ENCODE measurements around the gene DIAPH2.

The DIAPH2 gene

GRCh38 chrX:96978906-96979305 is 294.3 kb downstream of the DIAPH2 start:
- no peak for DNase-seq (ENCODE audit: low spot score)

DNA sequence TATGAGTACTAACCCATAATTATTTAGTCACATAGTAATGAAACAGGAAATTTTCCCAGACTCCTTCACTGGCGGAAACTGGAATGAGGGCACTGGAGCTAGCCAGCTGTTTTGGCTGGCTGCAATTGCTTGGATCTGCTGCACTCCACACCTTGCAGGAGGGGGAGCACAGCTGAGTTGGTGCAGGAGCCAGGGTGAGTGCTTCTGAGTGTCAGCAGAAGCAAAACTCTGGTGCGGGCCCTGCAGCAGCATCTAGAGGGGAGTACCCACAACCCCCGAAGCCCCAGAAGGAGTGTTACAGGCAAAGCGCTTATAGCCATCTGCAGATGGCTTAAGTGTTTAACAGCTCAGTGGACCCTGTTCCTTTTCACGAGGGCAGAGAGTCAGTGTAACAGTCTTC is 295.1 kb downstream of the DIAPH2 start:
- no peak for DNase-seq (ENCODE audit: low spot score)

DNA sequence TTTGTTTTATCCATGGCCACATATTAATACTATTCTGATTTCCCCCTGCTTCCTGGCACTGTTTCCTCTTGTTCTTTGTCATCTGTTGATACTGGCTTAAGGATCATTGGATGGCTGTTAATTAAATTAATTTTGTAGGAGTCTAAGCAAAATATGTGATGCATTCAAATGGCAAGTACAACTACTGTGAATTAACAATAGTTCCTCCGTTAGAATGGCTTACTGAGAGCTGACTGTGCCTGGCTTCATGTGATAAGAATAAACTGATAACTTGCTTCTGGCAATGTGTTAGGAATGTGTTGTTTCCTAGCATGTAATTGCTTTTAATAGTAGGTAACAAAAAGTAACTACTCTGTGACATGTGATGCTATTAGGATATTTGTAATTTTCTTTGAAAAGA is 297.5 kb downstream of the DIAPH2 start:
- no peak for DNase-seq (ENCODE audit: low spot score)

- DNase-seq (ENCODE audit: low spot score): no peak
Observed at GRCh38 chrX:96984538-96984937, 299.9 kb downstream of the DIAPH2 start.

GRCh38 chrX:96985046-96985445 is 300.4 kb downstream of the DIAPH2 start:
- DNase-seq (ENCODE audit: low spot score): no peak

- no peak for DNase-seq (ENCODE audit: low spot score)
Observed at GRCh38 chrX:96987228-96987627, 302.6 kb downstream of the DIAPH2 start.

DNA sequence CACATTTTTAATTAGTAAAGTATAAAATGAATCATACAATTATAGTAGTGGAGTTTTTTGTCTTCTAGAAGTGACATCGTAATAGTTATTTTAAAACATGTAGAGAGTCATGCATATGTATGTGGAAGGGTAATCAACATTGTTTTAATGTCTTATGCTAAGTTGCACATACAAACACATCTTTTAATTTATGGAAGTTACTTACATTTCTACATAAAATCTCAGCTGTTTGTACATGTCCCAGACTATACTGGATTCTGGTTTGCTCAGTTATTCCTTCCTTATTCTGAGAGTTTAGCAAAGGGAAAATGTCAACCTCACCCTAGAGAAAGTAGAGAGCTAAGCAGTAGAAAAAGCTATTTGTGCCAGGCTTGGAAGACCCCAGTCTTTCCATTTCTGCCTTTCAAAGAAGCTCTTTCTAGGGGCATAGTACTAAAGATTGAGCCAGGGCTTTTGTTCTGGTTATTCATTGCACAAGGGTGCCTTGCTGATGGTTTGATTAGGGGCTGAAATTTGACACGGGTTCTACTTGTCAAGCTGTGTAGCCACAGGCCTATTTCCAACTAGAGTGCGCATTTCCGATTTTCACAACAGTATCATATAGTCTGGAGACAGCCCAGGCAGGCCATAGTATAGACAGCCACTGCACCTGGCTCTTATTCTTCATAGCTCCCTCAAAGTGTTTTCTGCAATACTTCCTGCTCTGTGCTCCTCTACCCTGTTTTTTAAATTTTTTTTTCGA is 305.4 kb downstream of the DIAPH2 start:
- DNase-seq (ENCODE audit: low spot score): no peak

- DNase-seq (ENCODE audit: low spot score): no peak
Observed at GRCh38 chrX:96994093-96994492, 309.5 kb downstream of the DIAPH2 start.

- DNase-seq (ENCODE audit: low spot score): no peak
Observed at GRCh38 chrX:96997196-96997595, 312.6 kb downstream of the DIAPH2 start.

- DNase-seq (ENCODE audit: low spot score): no peak
Observed at GRCh38 chrX:97000682-97001368, 316.2 kb downstream of the DIAPH2 start.

GRCh38 chrX:97006167-97006566 is 321.5 kb downstream of the DIAPH2 start:
- no peak for DNase-seq (ENCODE audit: low spot score)

DNA sequence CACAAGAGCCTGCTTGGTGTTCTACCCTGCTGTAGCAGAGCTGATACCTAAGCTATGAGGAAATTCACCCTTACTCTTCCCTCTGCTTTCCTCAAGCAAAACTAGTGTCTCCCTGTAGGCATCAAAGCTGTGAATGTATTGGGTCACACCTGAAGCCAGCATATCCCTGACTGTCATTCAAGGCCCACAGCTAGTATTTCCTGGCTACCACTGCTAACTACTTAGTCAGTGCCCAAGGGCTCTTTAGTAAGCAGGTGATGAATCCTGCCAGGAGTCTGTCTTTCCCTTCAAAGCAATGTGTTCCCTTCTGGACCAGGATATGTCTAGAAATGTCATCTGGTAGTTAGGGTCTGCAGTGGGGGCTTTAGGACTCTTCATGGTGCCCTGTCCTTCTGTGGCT is 324.7 kb downstream of the DIAPH2 start:
- DNase-seq (ENCODE audit: low spot score): no peak

GRCh38 chrX:97011540-97011939 is 326.9 kb downstream of the DIAPH2 start:
- no peak for DNase-seq (ENCODE audit: low spot score)

DNA sequence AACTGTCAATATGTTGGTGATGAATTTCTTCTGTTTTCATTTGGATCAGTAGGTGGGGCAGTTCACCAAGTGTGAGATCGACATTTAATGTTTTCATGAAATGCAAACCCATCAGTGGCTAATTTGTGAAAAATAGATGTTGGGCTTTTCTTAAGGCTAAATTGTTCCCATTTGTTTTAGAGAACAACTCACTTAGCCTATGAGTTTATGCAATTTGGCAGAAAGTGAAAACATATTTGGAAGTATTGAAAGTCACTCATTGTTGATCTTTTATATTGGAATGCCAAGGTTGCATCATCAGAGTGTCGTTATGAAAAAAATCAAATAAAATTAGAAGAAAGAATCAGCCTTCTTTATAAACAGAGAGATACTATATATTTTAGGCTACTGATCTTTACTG is 331.5 kb downstream of the DIAPH2 start:
- DNase-seq (ENCODE audit: low spot score): no peak

- no peak for DNase-seq (ENCODE audit: low spot score)
Observed at GRCh38 chrX:97021680-97022079, 337.0 kb downstream of the DIAPH2 start.

DNA sequence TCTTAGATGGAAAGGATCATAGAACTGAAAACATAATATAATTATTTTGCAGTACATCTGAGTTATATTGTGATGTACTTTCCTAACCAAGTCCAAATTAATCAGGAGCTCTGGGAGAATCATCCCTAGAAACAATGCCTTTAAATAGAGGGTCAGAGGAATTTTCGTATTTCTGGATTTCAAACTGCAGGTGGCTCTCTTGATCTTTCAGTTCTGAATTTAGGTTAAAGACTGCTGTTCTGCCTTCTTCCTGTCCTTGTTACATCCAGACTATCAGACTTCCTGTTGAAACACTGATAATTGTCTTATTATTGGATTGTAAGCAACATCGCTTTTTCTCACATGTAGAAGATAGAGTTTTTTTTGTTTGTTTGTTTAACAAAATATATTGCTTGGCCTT is 341.8 kb downstream of the DIAPH2 start:
- no peak for DNase-seq (ENCODE audit: low spot score)

DNA sequence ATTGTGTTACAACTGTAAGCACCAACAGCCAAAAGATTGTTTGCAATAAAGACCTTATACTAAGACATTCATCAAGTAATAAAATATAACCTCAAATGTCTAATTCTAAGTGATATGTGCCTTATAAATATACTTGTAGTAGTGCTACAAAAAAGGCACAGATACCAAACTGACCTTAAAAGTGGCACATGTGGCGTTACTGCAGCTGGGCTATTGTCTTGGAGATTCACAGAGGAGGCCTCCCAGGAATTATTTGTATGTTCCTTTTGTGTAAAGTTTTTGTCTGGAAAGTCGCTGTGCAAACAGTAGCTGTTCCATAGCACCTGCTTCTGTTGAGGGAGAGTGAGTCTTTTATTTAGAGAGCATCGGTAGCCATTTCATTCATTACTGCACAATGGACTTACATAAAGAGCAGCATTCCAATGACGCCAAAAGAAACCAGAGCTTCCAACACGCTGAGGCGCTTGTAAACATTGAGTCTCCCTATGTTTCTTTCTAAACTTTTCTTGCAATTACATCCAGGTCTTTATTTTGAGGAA is 342.8 kb downstream of the DIAPH2 start:
- no peak for DNase-seq (ENCODE audit: low spot score)

DNA sequence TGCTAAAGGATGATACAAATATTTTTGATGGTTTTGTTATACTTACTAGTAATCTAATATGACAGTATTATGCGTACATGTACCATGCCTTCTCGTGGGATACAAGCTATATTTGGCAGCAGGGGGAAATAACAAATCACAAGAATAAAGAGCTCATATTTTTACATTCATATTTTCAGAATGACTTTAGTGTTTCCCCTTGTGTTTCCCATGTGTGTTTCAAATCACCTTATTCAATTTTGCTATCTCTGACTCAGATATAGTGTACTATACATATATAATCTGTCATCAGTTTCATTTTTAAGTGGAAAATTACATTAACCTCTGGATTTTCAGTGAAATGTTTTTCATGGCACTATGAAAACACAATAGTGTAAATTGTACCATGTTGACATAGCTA is 345.8 kb downstream of the DIAPH2 start:
- no peak for DNase-seq (ENCODE audit: low spot score)

- DNase-seq (ENCODE audit: low spot score): no peak
Observed at GRCh38 chrX:97030947-97031346, 346.3 kb downstream of the DIAPH2 start.

DNA sequence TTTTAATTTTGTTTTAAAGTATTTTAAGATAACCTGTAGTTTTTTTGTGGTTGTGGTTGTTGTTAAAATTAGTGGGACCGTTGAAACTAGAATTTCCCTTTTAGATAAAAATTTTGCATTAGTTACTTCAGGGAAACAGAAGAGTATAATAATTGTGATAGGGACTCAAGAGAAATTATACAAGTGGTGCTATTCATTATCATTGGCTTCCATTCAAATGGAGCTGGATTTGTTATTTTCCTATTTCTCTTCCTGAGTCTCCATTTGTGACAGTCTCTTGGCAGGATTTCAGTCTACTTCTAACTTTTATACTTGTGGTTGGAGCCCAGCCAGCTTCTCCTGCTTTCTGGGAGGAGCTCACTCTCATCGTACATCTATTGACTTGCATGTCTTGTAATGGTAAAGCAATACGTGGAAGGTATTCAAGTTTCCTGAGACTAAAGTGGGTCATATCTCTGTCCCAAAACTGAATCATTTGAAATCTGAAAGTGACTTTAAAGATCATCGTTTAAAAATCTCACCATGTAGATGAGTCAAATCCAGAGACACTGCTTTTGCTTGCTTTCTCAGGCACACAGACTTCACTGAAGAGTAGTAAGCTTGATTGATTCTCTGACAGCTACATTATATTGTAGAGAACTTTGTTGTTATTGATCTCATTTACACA is 354.9 kb downstream of the DIAPH2 start:
- no peak for DNase-seq (ENCODE audit: low spot score)

GRCh38 chrX:97045470-97045869 is 360.8 kb downstream of the DIAPH2 start:
- no peak for DNase-seq (ENCODE audit: low spot score)

GRCh38 chrX:97046867-97047266 is 362.2 kb downstream of the DIAPH2 start:
- DNase-seq (ENCODE audit: low spot score): no peak

GRCh38 chrX:97050392-97050791 is 365.8 kb downstream of the DIAPH2 start:
- no peak for DNase-seq (ENCODE audit: low spot score)
